Right atrium auricular region (tissue), 2 donors: Measurements from ENCODE around the gene MAP7D2. TPM values are rescaled to one million over a fixed set of nuclear protein-coding genes. Genes with fewer than 3 reads are reported as not detected.

Experiments used
- DNase-seq: peaks from one replicate; pipeline ENCODE4 v3.0.0-alpha.2; 2019; ENCODE audit warnings: low spot score
- H3K27ac ChIP-seq, 2 donors: fragments of 200-600 bp; sonication (generic); 1 replicate in 1 of 2; 2 replicates in 1 of 2; pipeline ENCODE4 v1.5.1; 2016 to 2019
- H3K27me3 ChIP-seq, 2 donors: fragments of 200-600 bp; sonication (generic); one replicate each; pipeline versions ENCODE4 v1.5.1 to v1.6.0; 2017 to 2019
- H3K36me3 ChIP-seq: fragments of 200-600 bp; sonication (generic); one replicate; pipeline ENCODE4 v1.5.1; 2016
- H3K4me1 ChIP-seq, 2 donors: fragments of 200-600 bp; sonication (generic); one replicate each; pipeline versions ENCODE4 v1.5.1 to v1.6.0; 2017 to 2019
- H3K4me3 ChIP-seq, 2 donors: fragments of 200-600 bp; sonication (generic); 1 replicate in 1 of 2; 2 replicates in 1 of 2; pipeline ENCODE4 v1.5.1; 2017 to 2019; ENCODE audit warnings: mild to moderate bottlenecking in 1 of 2, moderate library complexity in 1 of 2
- H3K9me3 ChIP-seq, 2 donors: fragments of 200-600 bp; sonication (generic); one replicate each; pipeline ENCODE4 v1.5.1; 2019
- total RNA-seq, 2 donors: library from RNA; depleted of rRNA; stranded (reverse); fragments of >200 nt; gene quantifications; one replicate each; pipeline ENCODE4 v1.1.0, GENCODE V29; 2016
- TF ChIP-seq, protein P1 (sequence below), 2 donors: fragments of 200-600 bp; sonication (generic); IDR thresholded peaks; one replicate each; pipeline ENCODE4 v1.5.1; 2019; ENCODE audit warnings: antibody characterized with exemption in 2 of 2

The MAP7D2 gene
- total RNA-seq, 2 donors from 2014 or later: 0.24 to 0.56 TPM

DNA sequence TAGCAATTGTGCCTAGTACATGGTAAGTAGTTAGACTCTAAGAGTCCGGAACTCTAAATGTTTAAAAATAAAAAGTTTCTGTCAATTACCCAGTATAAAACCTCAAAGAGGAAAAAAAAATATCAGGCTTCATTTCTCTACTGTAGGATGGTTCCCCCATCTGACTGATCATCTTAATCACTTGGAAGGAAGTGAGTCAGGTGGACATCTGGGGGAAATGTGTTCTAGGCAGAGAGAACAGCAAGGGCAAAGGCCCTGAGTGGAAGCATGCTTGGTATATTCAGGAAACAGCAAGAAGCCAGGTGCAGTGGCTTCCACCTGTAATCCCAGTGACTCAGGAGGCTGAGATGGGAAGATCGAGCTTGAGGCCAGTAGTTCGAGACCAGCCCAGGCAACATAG is 27.8 kb upstream of the MAP7D2 start:
- H3K4me1 ChIP-seq: peaks cover 0 to 18% of the 10 kb centered on the region in 2 donors
- no peak for DNase-seq

DNA sequence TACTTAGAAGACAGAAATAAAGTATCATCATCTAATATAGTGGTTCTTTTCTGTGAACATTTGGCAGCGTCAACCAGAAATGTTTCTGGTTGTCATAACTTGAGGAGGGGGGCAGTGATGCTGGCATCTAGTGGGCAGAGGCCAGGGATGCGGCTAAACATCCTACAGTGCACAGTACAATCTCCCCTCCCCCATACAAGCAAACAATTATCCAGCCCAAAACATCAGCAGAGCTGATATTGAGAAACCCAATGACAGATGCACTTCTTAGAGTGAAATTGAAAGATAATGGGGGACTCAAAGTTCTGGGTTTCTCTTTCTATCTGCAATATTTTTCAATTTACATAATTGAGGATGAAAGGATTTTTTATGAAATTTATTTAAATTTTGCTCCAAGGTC is 26.9 kb upstream of the MAP7D2 start:
- Histone ChIP-seq H3K36me3 (peaks cover under 1% of the 10 kb centered on the region), H3K27ac (no peak overlapping the region), H3K27me3 (no peaks in the 10 kb centered on the region), H3K4me1 (peaks cover 0 to 26% of the 10 kb centered on the region in 2 donors), H3K9me3 (no peaks in the 10 kb centered on the region), H3K4me3 (no peak overlapping the region)
- TF ChIP-seq, protein P1, sequence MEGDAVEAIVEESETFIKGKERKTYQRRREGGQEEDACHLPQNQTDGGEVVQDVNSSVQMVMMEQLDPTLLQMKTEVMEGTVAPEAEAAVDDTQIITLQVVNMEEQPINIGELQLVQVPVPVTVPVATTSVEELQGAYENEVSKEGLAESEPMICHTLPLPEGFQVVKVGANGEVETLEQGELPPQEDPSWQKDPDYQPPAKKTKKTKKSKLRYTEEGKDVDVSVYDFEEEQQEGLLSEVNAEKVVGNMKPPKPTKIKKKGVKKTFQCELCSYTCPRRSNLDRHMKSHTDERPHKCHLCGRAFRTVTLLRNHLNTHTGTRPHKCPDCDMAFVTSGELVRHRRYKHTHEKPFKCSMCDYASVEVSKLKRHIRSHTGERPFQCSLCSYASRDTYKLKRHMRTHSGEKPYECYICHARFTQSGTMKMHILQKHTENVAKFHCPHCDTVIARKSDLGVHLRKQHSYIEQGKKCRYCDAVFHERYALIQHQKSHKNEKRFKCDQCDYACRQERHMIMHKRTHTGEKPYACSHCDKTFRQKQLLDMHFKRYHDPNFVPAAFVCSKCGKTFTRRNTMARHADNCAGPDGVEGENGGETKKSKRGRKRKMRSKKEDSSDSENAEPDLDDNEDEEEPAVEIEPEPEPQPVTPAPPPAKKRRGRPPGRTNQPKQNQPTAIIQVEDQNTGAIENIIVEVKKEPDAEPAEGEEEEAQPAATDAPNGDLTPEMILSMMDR (IDR thresholded peaks at IDR 0.05): no peak
- no peak for DNase-seq

More for the DNA sequence above, 27.8 kb upstream of the MAP7D2 start:
- Histone ChIP-seq H3K27me3 (no peaks in the 10 kb centered on the region), H3K27ac (no peak overlapping the region), H3K4me3 (no peak overlapping the region), H3K9me3 (no peaks in the 10 kb centered on the region), H3K36me3 (no peaks in the 10 kb centered on the region)
- TF ChIP-seq, protein P1 (IDR thresholded peaks at IDR 0.05): no peak

DNA sequence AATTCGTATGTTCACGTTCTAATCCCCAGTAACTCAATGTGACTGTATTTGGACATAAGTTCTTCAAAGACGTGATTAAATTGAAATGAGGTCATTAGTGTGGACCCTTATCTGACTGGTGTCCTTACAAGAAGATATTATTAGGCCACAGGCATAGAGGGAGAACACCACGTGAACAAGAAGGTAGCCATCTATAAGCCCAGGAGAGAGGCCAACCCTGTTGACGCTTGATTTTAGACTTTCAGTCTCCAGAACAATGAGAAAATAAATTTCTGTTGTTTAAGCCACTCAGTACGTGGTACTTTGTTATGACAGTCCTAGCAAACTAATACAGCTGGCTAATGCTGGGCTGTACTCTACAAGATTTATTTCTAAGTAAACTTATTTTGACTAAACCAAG is 26.4 kb upstream of the MAP7D2 start:
- H3K27me3 ChIP-seq: no peaks in the 10 kb centered on the region
- no peaks in the 10 kb centered on the region for H3K9me3 ChIP-seq
- TF ChIP-seq, protein P1 (IDR thresholded peaks at IDR 0.05): no peak
- H3K4me1 ChIP-seq: peaks cover 0 to 26% of the 10 kb centered on the region in 2 donors
- no peak for DNase-seq
- no peak overlapping the region for H3K27ac ChIP-seq
- H3K36me3 ChIP-seq: peaks cover 5% of the 10 kb centered on the region
- H3K4me3 ChIP-seq: no peak overlapping the region

DNA sequence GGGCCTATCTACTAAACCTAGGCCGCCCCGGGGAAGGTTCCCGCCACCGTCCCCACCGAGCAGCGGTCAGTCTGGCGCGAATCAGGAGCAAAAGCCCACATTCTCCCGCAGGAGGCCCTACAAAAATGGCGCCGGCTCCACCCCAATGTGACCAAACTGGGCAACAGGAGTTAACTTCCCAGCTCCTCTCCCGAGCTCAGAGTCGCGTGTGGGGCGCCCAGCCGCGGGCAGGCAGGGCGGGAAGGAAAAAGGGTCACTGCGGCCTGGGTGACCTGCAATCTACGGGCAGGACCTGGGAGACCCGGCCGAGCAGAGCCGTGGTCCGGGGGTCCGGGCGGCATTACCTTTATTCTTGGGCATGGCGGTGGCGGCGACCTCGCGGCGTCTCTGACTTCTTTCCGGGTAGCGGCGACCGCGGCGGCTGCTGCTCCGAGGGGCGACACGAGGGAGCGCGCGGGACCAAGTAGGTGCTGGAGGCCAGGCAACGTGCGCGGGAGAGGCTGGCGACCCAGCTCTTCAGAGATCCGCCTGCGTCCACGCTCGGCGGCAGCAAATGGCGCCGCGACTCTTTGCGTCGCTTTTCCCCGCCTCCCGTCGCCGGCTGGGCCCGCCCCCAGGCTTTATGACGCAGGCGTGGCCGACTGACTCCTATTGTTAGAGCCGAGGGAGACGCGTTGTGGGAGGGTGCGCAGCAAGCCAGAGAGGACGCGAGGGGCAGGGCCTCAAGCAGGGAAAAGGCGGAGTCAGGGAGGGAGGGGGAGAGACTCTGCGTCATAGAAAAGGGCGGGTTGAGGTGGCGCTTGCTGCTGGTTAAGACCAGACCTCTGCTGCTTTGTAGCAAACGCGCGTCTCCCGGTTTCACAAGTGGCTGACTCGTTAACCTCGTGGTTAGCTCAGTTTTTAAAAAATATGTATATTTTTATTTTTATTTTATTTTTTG is 24.8 kb upstream of the MAP7D2 start, which contains the start of gene EIF1AX:
TSS of gene EIF1AX (minus strand) at position 558 of the 940 bp plus-strand sequence. CDS start at position 360, 198 bp downstream.
- Histone ChIP-seq H3K9me3 (no peaks in the 10 kb centered on the region), H3K27me3 (no peaks in the 10 kb centered on the region), H3K4me3 (peak within 1 kb of the TSS; percentile 93 to 95), H3K4me1 (peaks cover 0 to 26% of the 10 kb centered on the region in 2 donors), H3K36me3 (peaks cover 19% of the 10 kb centered on the region), H3K27ac (peak within 1 kb of the TSS; percentile 91 to 92)
- peak; percentile 99 for DNase-seq
- TF ChIP-seq, protein P1 (IDR thresholded peaks at IDR 0.05): no peak

DNA sequence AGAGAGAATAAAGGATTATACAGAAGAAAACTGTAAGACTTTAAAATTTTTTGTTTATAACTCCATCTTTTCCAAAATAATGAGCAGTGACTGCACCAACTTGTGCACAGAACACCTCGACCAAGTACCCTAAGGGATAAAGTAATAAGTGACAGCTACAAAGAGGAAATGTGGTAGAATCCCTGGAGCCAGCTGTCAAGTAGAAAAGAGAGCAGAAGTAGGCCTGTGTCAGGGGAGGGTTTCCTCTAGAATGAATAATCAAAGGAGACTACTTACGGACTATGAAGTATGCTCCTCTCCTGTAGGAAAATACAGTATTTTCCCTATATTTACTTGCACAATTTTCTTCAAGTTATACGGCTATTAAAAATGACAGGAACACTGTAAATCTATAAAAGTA is 23.7 kb upstream of the MAP7D2 start:
- TF ChIP-seq, protein P1 (IDR thresholded peaks at IDR 0.05): no peak
- Histone ChIP-seq H3K36me3 (peaks cover 31% of the 10 kb centered on the region), H3K27me3 (no peaks in the 10 kb centered on the region), H3K9me3 (no peaks in the 10 kb centered on the region), H3K4me3 (peak overlapping the region; percentile 93 to 95), H3K4me1 (peaks cover 0 to 26% of the 10 kb centered on the region in 2 donors), H3K27ac (peak overlapping the region in 1 of 2 donors; percentile 92)
- no peak for DNase-seq
